Liver (tissue), 9 donors: ENCODE measurements around the gene WDR26. TPM values are rescaled to one million over a fixed set of nuclear protein-coding genes. Genes with fewer than 3 reads are reported as not detected.

Source experiments
- DNase-seq: peaks from one replicate; pipeline ENCODE4 v3.0.0-alpha.2; 2017; ENCODE audit warnings: low spot score
- H3K27ac ChIP-seq, 2 donors: one replicate each; pipeline ENCODE4 v1.7.0; 2013; ENCODE audit warnings: inconsistent platforms in 2 of 2, low read length in 2 of 2, control low read depth in 1 of 2, low read depth in 1 of 2, mild to moderate bottlenecking in 1 of 2
- H3K27me3 ChIP-seq, 4 donors: one replicate each; pipeline versions ENCODE4 v1.6.1 to v1.7.0; 2013; ENCODE audit warnings: low read length in 3 of 4, inconsistent platforms in 1 of 4, mild to moderate bottlenecking in 1 of 4, moderate library complexity in 1 of 4; ENCODE audit not compliant: control insufficient read depth in 4 of 4, insufficient read depth in 4 of 4
- H3K36me3 ChIP-seq, 4 donors: one replicate each; pipeline versions ENCODE4 v1.6.1 to v1.7.0; 2013; ENCODE audit warnings: low read length in 3 of 4, mild to moderate bottlenecking in 3 of 4, low read depth in 1 of 4, moderate library complexity in 1 of 4; ENCODE audit not compliant: control insufficient read depth in 4 of 4, insufficient read depth in 3 of 4
- H3K4me1 ChIP-seq, 4 donors: one replicate each; pipeline versions ENCODE4 v1.6.1 to v1.7.0; 2013; ENCODE audit warnings: low read length in 3 of 4, mild to moderate bottlenecking in 3 of 4, moderate library complexity in 1 of 4; ENCODE audit not compliant: control insufficient read depth in 4 of 4, insufficient read depth in 4 of 4
- H3K4me3 ChIP-seq, 3 donors: one replicate each; pipeline versions ENCODE4 v1.6.1 to v1.7.0; 2013; ENCODE audit warnings: low read length in 3 of 3, control low read depth in 1 of 3, low read depth in 1 of 3, mild to moderate bottlenecking in 1 of 3
- H3K9ac ChIP-seq, 2 donors: one replicate each; pipeline ENCODE4 v1.7.0; 2013; ENCODE audit warnings: low read length in 2 of 2, mild to moderate bottlenecking in 2 of 2, moderate library complexity in 2 of 2, control low read depth in 1 of 2, low read depth in 1 of 2
- H3K9me3 ChIP-seq, 4 donors: one replicate each; pipeline versions ENCODE4 v1.6.1 to v1.7.0; 2013; ENCODE audit warnings: low read length in 3 of 4; ENCODE audit not compliant: control insufficient read depth in 4 of 4
- EGR1 ChIP-seq, 2 donors: IDR thresholded peaks; 2 replicates each; pipeline ENCODE4 v1.6.1; 2016 to 2018; ENCODE audit warnings: antibody characterized with exemption in 2 of 2, low read depth in 2 of 2
- FOXA1 ChIP-seq: IDR thresholded peaks from 2 replicates; pipeline ENCODE4 v1.6.1; 2016; ENCODE audit warnings: antibody characterized with exemption
- FOXA2 ChIP-seq: IDR thresholded peaks from 2 replicates; pipeline ENCODE4 v1.6.1; 2016; ENCODE audit warnings: antibody characterized with exemption
- GABPA ChIP-seq, 2 donors: IDR thresholded peaks in 1 of 2; conservative IDR thresholded peaks in 1 of 2; 2 replicates each; pipeline ENCODE4 v1.6.1; 2016; ENCODE audit warnings: antibody characterized with exemption in 2 of 2, mild to moderate bottlenecking in 1 of 2, moderate library complexity in 1 of 2
- HNF4A ChIP-seq, 2 donors: conservative IDR thresholded peaks; 2 replicates each; pipeline ENCODE4 v1.6.1; 2016; ENCODE audit warnings: antibody characterized with exemption in 2 of 2, mild to moderate bottlenecking in 2 of 2
- HNF4G ChIP-seq: IDR thresholded peaks from 2 replicates; pipeline ENCODE4 v1.6.1; 2016; ENCODE audit warnings: antibody characterized with exemption
- JUND ChIP-seq, 2 donors: IDR thresholded peaks; 2 replicates each; pipeline ENCODE4 v1.6.1; 2016; ENCODE audit warnings: antibody characterized with exemption in 2 of 2
- MAX ChIP-seq: IDR thresholded peaks from 2 replicates; pipeline ENCODE4 v1.6.1; 2016; ENCODE audit warnings: antibody characterized with exemption
- NR2F2 ChIP-seq: IDR thresholded peaks from 2 replicates; pipeline ENCODE4 v1.6.1; 2016; ENCODE audit warnings: antibody characterized with exemption
- RAD21 ChIP-seq, 2 donors: IDR thresholded peaks; 2 replicates each; pipeline ENCODE4 v1.6.1; 2016; ENCODE audit warnings: antibody characterized with exemption in 2 of 2, mild to moderate bottlenecking in 2 of 2
- REST ChIP-seq: IDR thresholded peaks from 2 replicates; pipeline ENCODE4 v1.6.1; 2016; ENCODE audit warnings: antibody characterized with exemption, mild to moderate bottlenecking
- SP1 ChIP-seq: IDR thresholded peaks from 2 replicates; pipeline ENCODE4 v1.6.1; 2018; ENCODE audit warnings: antibody characterized with exemption, mild to moderate bottlenecking
- TAF1 ChIP-seq: conservative IDR thresholded peaks from 2 replicates; pipeline ENCODE4 v1.6.1; 2016; ENCODE audit warnings: antibody characterized with exemption, mild to moderate bottlenecking
- YY1 ChIP-seq: IDR thresholded peaks from 2 replicates; pipeline ENCODE4 v1.6.1; 2016; ENCODE audit warnings: antibody characterized with exemption, mild to moderate bottlenecking
- ZBTB33 ChIP-seq: IDR thresholded peaks from 2 replicates; pipeline ENCODE4 v1.6.1; 2016; ENCODE audit warnings: antibody characterized with exemption
- WGBS: extraction: QIAGEN DNeasy Blood & Tissue Kit; methylation state at CpG from one replicate; pipeline ENCODE4 v1.1.7; 2013; 5-methylcytosine and 5-hydroxymethylcytosine counted together
- polyA plus RNA-seq, 2 donors: library from polyadenylated mRNA; stranded (reverse) in 1 of 2; unstranded in 1 of 2; fragments of 200-250 nt in 1 of 2; fragments of >200 nt in 1 of 2; fragmentation: Nextera tagmentation in 1 of 2; extraction: Ambion mirVana in 1 of 2; gene quantifications; one replicate each; pipeline versions ENCODE4 v1.2.1 to v1.2.3, GENCODE V29; 2013 to 2015
- total RNA-seq, 2 donors: library from RNA; depleted of rRNA; stranded (reverse); fragments of >200 nt; gene quantifications; one replicate each; pipeline ENCODE4 v1.2.3, GENCODE V29; 2014
- TF ChIP-seq, protein P1 (sequence below): fragments of 150-350 bp; IDR thresholded peaks from 2 replicates; pipeline ENCODE4 v1.5.1; 2017; ENCODE audit warnings: improper control_type of control experiment, low read depth, low read length; ENCODE audit not compliant: missing input control
- TF ChIP-seq, protein P2 (sequence below): IDR thresholded peaks from 2 replicates; pipeline ENCODE4 v1.6.1; 2016; ENCODE audit warnings: antibody characterized with exemption
- donor health status: healthy.
- donor health status: healthy.
- donor health status: healthy.
- donor health status: healthy.
- donor health status: healthy.

The WDR26 gene
- total and polyA plus RNA-seq, 4 donors = 9.4 to 119 (median 34.9) TPM

DNA sequence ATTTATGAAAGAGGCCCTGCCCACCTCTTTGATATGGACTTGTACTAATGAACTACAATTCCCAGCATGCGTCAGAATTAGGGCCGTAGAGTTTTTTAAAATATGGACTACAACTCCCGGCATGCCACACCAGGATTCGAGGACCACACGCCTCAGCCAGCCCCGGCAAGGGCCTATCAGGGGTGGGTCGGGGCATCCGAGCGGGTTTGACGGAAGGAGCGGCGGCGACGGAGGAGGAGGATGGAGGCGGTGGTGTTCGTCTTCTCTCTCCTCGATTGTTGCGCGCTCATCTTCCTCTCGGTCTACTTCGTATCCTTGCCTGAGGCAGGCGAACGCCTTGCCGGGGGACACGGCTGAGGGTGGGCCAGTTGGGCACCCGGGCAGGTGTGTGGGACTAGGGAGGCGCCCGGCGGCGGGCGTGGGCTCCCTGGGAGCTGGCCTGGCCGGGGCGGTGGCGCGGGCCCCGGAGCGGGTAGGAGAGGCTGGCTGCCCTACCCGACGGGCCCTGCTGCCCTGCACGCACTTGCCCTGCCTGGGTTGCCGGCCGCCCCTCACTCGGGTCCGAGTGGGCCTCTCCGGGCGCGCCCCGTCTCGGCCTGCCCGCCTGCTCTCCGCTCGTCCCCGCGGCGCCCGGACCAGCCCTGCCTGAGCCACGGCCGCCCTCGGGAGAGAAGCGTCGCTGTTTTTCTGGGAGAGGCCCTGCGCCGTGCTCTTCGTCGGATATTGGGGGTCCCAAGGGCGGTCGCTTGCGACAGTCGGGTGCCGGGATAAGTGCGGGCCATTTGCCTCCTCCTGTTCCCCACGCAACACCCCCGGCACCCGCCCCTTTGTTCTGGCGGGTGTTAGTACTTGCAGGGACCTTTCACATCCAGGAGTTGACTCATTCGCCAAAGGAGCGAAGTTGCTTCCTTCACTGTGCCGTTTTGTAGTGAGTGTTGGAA lies 77.6 kb downstream of the WDR26 start, which contains the start of gene CNIH4:
Gene CNIH4 (plus strand): TSS at position 195 of the 941 bp plus-strand sequence. CDS start 46 bp downstream, at position 241.
- Histone ChIP-seq H3K27me3 (no peaks in the 10 kb centered on the region), H3K36me3 (no peaks in the 10 kb centered on the region), H3K27ac (peak within 1 kb of the TSS; percentile 55 to 87), H3K4me3 (peak within 1 kb of the TSS; percentile 76 to 96 (median 95)), H3K9ac (peak within 1 kb of the TSS; percentile 41 to 53), H3K4me1 (peaks cover 0 to 10% (median 4%) of the 10 kb centered on the region in 4 donors), H3K9me3 (no peaks in the 10 kb centered on the region)
- under 1% methylated on average over 78 of the region's 78 CpGs for WGBS
- DNase-seq = peak; percentile 87
- TF ChIP-seq HNF4G (no peak), SP1 (peak; percentile 23), MAX (no peak), ZBTB33 (peak; percentile 28), GABPA (IDR thresholded peaks at IDR 0.05 in 1 of 2, conservative IDR thresholded peaks at IDR 0.05 in 1 of 2) (peak in 1 of 2 donors; percentile 51), FOXA1 (no peak), RAD21 (IDR thresholded peaks at IDR 0.05) (peak in 1 of 2 donors; percentile 7), YY1 (peak; percentile 85), JUND (IDR thresholded peaks at IDR 0.05) (peak in 1 of 2 donors; percentile 10), NR2F2 (no peak)
- TF ChIP-seq, protein P1, sequence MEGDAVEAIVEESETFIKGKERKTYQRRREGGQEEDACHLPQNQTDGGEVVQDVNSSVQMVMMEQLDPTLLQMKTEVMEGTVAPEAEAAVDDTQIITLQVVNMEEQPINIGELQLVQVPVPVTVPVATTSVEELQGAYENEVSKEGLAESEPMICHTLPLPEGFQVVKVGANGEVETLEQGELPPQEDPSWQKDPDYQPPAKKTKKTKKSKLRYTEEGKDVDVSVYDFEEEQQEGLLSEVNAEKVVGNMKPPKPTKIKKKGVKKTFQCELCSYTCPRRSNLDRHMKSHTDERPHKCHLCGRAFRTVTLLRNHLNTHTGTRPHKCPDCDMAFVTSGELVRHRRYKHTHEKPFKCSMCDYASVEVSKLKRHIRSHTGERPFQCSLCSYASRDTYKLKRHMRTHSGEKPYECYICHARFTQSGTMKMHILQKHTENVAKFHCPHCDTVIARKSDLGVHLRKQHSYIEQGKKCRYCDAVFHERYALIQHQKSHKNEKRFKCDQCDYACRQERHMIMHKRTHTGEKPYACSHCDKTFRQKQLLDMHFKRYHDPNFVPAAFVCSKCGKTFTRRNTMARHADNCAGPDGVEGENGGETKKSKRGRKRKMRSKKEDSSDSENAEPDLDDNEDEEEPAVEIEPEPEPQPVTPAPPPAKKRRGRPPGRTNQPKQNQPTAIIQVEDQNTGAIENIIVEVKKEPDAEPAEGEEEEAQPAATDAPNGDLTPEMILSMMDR = no peak

DNA sequence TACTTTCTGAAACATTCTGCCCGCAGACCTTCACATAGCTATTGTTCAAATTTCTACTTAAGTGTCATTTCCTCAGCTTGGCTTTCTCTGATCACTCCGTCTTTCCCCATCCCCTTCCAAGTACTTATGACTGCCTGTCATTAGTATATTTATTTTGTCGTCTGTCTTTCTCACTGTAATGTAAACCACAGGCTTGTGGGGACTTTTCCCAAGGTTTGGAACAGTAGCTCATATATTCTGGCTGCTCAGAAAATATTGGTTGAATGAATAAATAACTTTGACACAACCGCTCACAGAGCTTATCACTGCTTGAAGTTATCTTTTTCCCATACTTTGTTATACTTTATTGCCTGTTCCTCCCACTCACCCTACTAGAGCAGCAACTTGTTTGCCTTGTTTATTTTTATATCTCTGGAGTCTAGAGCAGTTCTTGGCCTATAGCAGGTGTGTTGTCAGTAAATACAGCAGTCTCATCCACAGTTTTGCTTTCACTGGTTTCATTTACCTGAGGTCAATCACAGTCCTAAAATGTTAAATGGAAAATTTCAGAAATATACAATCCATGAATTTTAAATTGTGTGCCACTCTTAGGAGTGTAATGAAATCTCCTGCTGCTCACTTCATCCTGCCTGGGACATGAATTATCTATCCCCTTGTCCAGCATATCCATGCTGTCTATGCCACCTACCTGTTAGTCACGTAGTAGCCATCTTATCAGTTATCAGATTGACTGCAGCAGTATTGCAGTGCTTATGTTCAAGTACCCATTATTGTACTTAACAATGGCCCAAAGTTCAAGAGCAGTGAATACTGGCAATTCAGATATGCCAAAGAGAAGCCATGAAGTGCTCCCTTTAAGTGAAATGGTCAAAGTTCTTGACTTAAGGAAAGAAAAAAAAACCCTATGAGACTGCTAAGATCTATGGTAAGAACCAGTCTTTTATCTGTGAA lies 80.3 kb downstream of the WDR26 start:
- no peak overlapping the region for H3K4me3 ChIP-seq
- WGBS = 73% methylated on average over 5 of the region's 5 CpGs
- peaks cover 0 to 10% (median 4%) of the 10 kb centered on the region in 4 donors for H3K4me1 ChIP-seq
- TF ChIP-seq RAD21 (IDR thresholded peaks at IDR 0.05) (no peak), SP1 (no peak), YY1 (no peak), GABPA (IDR thresholded peaks at IDR 0.05 in 1 of 2, conservative IDR thresholded peaks at IDR 0.05 in 1 of 2) (no peak), JUND (IDR thresholded peaks at IDR 0.05) (no peak), HNF4A (conservative IDR thresholded peaks at IDR 0.05) (no peak), NR2F2 (no peak), TAF1 (no peak), HNF4G (no peak), REST (no peak), FOXA2 (no peak), FOXA1 (no peak), ZBTB33 (no peak), EGR1 (IDR thresholded peaks at IDR 0.05; ENCODE audit: low read depth in 2 of 2) (no peak)
- TF ChIP-seq, protein P2, sequence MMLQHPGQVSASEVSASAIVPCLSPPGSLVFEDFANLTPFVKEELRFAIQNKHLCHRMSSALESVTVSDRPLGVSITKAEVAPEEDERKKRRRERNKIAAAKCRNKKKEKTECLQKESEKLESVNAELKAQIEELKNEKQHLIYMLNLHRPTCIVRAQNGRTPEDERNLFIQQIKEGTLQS = no peak
- no peaks in the 10 kb centered on the region for H3K9me3 ChIP-seq
- no peak overlapping the region for H3K9ac ChIP-seq
- no peaks in the 10 kb centered on the region for H3K27me3 ChIP-seq
- DNase-seq = no peak
- no peak overlapping the region for H3K27ac ChIP-seq
- H3K36me3 ChIP-seq = no peaks in the 10 kb centered on the region
